Ovary (tissue), 9 donors: ENCODE results near the gene NR5A1. TPM values are rescaled to one million over a fixed set of nuclear protein-coding genes. Genes with fewer than 3 reads are reported as not detected.

Experiments used
- DNase-seq, 5 donors: peaks; one replicate each; pipeline ENCODE4 v3.0.0-alpha.2; 2019 to 2020
- H3K27ac ChIP-seq, 2 donors: fragments of 200-600 bp; one replicate each; pipeline versions ENCODE4 v1.5.1 to v1.8.0; 2019 to 2022
- H3K27me3 ChIP-seq: fragments of 200-600 bp; one replicate; pipeline ENCODE4 v1.8.0; 2022
- H3K36me3 ChIP-seq: fragments of 200-600 bp; sonication (generic); one replicate; pipeline ENCODE4 v1.5.1; 2019
- H3K4me1 ChIP-seq: one replicate; pipeline ENCODE4 v1.8.1; 2013; ENCODE audit warnings: mild to moderate bottlenecking, moderate library complexity; ENCODE audit not compliant: insufficient read depth
- H3K4me3 ChIP-seq: fragments of 200-600 bp; sonication (generic); one replicate; pipeline ENCODE4 v1.5.1; 2017
- H3K9me3 ChIP-seq, 2 donors: fragments of 200-600 bp in 1 of 2; sonication (generic) in 1 of 2; one replicate each; pipeline versions ENCODE4 v1.5.1 to v1.8.1; 2013 to 2019; ENCODE audit warnings: mild to moderate bottlenecking in 1 of 2, moderate library complexity in 1 of 2
- EP300 ChIP-seq: sonication (generic); formaldehyde crosslinking; IDR thresholded peaks from one replicate; pipeline ENCODE4 v1.6.1; 2017; ENCODE audit warnings: antibody characterized with exemption
- POLR2A ChIP-seq: fragments of 450-650 bp; IDR thresholded peaks from one replicate; pipeline ENCODE4 v1.6.1; 2017; ENCODE audit warnings: antibody characterized with exemption, mild to moderate bottlenecking, moderate library complexity
- WGBS, 3 donors: extraction: QIAGEN DNeasy Blood & Tissue Kit in 1 of 3; methylation state at CpG; one replicate each; pipeline versions ENCODE4 v1.1.5 to v1.1.7; 2013 to 2017; 5-methylcytosine and 5-hydroxymethylcytosine counted together
- intact Hi-C, 4 donors: fragments of 100-400 bp; cut with DNase I; formaldehyde crosslinking; loops; one replicate each; pipeline versions ENCODE4 v1.11.0 to v1.15.1; 2022 to 2023
- polyA plus RNA-seq, 2 donors: library from polyadenylated mRNA; stranded (reverse); fragments of 200-250 nt in 1 of 2; fragments of 350-450 nt in 1 of 2; fragmentation: Illumina TruSeq in 1 of 2; extraction: RNeasy Lipid Tissue Mini Kit (QIAGEN cat#74804) in 1 of 2; gene quantifications; one replicate each; pipeline ENCODE4 v1.2.3, GENCODE V29; 2013 to 2014
- total RNA-seq, 7 donors: library from RNA; depleted of rRNA in 2 of 7; stranded (reverse); fragments of >200 nt in 2 of 7; fragmentation: NEBNext Ultra II Directional in 3 of 7; extraction: Animal tissue kit (Norgen Biotek cat#: 25700) in 3 of 7; gene quantifications; one replicate each; pipeline versions ENCODE4 v1.1.0 to v1.2.4, GENCODE V29; 2016 to 2023
- TF ChIP-seq, protein P1 (sequence below), 3 donors: fragments of 450-650 bp in 2 of 3; fragments of 200-600 bp in 1 of 3; IDR thresholded peaks; one replicate each; pipeline versions ENCODE4 v1.5.1 to v1.8.0; 2016 to 2022; ENCODE audit warnings: antibody characterized with exemption in 3 of 3, mild to moderate bottlenecking in 1 of 3
- donor health status: DM: no; HTN: no; CAD: no; lungs with moderate emphysema.
- donor health status: DM: no; HTN: no; CAD: no.
- donor health status: Bipolar disorder and iron deficiency.
- donor health status: DM: yes; HTN: yes; CAD: no.
- donor health status: DM: no; HTN: no; CAD: no.
- donor health status: DM: yes; HTN: yes; CAD: no.

NR5A1 gene
- total and polyA plus RNA-seq, 9 donors, result 14.7 to 73.6 (median 50.2) TPM

DNA sequence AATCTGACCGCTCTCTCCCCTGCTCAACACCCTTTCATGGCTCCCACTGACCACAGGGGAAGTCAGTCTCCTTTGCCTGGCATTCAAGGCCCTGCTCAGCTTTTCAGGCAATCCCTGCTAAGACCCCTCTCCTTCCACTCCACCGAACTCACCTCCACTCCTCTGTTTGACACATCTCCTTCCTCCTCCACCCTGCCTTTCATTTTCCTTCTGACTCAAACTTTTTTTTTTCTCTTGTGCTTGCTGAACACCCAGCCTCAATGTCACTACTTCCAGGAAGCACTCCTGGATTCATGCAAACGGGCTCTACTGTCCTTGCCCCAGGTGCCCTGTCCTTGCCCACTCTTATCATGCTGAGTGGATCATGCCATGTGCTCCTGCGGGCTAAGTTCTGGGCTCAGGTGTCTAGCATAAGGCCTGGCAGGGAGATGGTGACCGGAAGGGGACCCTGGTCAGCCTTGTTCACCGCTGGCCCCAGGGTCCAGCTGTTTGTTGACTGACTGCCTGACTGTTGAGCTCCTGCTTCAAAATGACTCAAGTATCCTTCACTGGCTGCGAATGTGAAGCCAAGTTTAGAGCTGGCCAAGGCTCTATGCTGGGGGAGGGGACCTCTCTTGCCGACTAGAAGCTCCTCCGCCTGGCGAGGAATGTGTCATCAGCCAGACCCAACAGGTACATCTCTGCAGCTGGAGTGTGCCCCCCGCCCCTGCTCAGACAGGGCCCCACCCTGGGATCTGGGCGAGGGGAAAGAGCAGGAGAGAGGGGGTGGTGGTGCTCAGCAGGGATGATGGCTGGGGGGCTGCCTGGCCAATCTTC is 6.2 kb downstream of the NR5A1 start:
- TF ChIP-seq, protein P1, sequence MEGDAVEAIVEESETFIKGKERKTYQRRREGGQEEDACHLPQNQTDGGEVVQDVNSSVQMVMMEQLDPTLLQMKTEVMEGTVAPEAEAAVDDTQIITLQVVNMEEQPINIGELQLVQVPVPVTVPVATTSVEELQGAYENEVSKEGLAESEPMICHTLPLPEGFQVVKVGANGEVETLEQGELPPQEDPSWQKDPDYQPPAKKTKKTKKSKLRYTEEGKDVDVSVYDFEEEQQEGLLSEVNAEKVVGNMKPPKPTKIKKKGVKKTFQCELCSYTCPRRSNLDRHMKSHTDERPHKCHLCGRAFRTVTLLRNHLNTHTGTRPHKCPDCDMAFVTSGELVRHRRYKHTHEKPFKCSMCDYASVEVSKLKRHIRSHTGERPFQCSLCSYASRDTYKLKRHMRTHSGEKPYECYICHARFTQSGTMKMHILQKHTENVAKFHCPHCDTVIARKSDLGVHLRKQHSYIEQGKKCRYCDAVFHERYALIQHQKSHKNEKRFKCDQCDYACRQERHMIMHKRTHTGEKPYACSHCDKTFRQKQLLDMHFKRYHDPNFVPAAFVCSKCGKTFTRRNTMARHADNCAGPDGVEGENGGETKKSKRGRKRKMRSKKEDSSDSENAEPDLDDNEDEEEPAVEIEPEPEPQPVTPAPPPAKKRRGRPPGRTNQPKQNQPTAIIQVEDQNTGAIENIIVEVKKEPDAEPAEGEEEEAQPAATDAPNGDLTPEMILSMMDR (IDR thresholded peaks at IDR 0.05), result no peak
- TF ChIP-seq POLR2A (no peak), EP300 (no peak)
- Histone ChIP-seq H3K4me3 (no peak overlapping the region), H3K27ac (no peak overlapping the region), H3K9me3 (no peaks in the 10 kb centered on the region), H3K36me3 (no peaks in the 10 kb centered on the region), H3K4me1 (peaks cover 10% of the 10 kb centered on the region), H3K27me3 (no peaks in the 10 kb centered on the region)
- WGBS, 3 donors, result 77 to 80% (median 78%) methylated on average over 12 of the region's 12 CpGs
- peak in 2 of 5 donors; percentile 10 to 29 for DNase-seq
- intact Hi-C loops, result no loop called here

DNA sequence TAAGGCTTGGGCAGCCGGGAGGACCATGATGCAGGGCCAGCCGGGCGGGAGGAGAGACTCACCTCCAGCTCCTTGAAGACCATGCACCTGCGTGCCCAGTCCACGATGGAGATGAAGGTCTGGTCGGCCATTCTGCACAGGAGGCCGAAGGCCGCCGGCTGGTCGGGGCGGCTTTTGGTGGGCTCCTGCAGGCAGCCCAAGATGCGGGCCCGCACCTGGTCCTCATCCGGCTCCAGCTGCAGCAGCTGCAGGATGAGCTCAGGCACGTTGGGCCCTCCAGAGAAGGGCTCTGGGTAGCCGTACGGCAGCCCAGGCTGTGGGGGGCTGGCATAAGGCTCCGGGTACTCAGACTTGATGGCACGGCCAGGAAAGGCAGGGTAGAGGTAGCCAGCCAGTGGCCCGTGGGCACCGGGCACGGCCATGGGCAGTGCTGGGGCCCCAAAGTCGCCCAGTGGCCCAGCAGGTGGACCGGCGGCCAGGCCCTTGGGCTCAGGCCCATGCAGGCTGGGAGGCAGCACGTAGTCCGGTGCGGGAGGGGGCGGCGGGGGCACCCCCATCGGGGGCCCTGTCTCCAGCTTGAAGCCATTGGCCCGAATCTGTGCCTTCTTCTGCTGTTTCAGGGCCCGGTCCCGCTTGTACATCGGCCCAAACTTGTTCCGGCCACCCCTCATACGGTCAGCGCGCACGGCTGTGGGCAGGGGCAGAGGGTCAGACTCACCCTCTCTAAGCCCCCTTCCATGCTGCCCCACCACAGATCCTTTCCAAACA is 7.0 kb downstream of the NR5A1 start:
- DNase-seq, result peak in 2 of 5 donors; percentile 16 to 32
- intact Hi-C loops, result no loop called here
- no peak overlapping the region for H3K27ac ChIP-seq
- H3K9me3 ChIP-seq, result no peaks in the 10 kb centered on the region
- H3K4me3 ChIP-seq, result no peak overlapping the region
- no peaks in the 10 kb centered on the region for H3K27me3 ChIP-seq
- H3K36me3 ChIP-seq, result no peaks in the 10 kb centered on the region
- TF ChIP-seq, protein P1 (IDR thresholded peaks at IDR 0.05), result no peak
- TF ChIP-seq POLR2A (no peak), EP300 (no peak)
- WGBS, 3 donors, result 89 to 93% (median 91%) methylated on average over 35 to 40 of the region's 40 CpGs
- H3K4me1 ChIP-seq, result peaks cover 10% of the 10 kb centered on the region

GRCh38 chr9:124499216-124499615 is 8.0 kb downstream of the NR5A1 start:
- TF ChIP-seq POLR2A (no peak), EP300 (no peak)
- TF ChIP-seq, protein P1 (IDR thresholded peaks at IDR 0.05), result no peak
- Histone ChIP-seq H3K9me3 (no peaks in the 10 kb centered on the region), H3K4me3 (no peak overlapping the region), H3K27me3 (no peaks in the 10 kb centered on the region), H3K36me3 (no peaks in the 10 kb centered on the region), H3K4me1 (peaks cover 8% of the 10 kb centered on the region), H3K27ac (no peak overlapping the region)
- DNase-seq, result no peak
- intact Hi-C loops, result no loop called here
- WGBS, 3 donors, result 89 to 93% (median 92%) methylated on average over 3 of the region's 3 CpGs

- 75 to 79% (median 76%) methylated on average over 15 of the region's 15 CpGs for WGBS, 3 donors
- peaks cover 6% of the 10 kb centered on the region for H3K4me1 ChIP-seq
- no peaks in the 10 kb centered on the region for H3K36me3 ChIP-seq
- no peak for DNase-seq
- H3K4me3 ChIP-seq, result no peak overlapping the region
- H3K27me3 ChIP-seq, result no peaks in the 10 kb centered on the region
- intact Hi-C loops, result no loop called here
- H3K9me3 ChIP-seq, result no peaks in the 10 kb centered on the region
- TF ChIP-seq, protein P1 (IDR thresholded peaks at IDR 0.05), result no peak
- no peak for TF ChIP-seq POLR2A
- TF ChIP-seq EP300, result no peak
- no peak overlapping the region for H3K27ac ChIP-seq
Observed at GRCh38 chr9:124498499-124499146, 8.6 kb downstream of the NR5A1 start.
